Measurements from ENCODE around the gene RNF126.
"Not testable (repeated sequence)": the region's sequence is repeated elsewhere in the genome, so short reads cannot be mapped to it uniquely, and the experiment has no call there.

RNF126 gene

GRCh38 chr19:610071-610800 lies 52.8 kb downstream of the RNF126 start:
- TF ChIP-seq PKNOX1 (IDR thresholded peaks at IDR 0.05), result no peak
- TF ChIP-seq NFRKB (IDR thresholded peaks at IDR 0.05), result no peak
- no peak for TF ChIP-seq LEF1 (IDR thresholded peaks at IDR 0.05; ENCODE audit: borderline replicate concordance)
- no peak for TF ChIP-seq ZNF384 (IDR thresholded peaks at IDR 0.05)
- TF ChIP-seq BHLHE40 (IDR thresholded peaks at IDR 0.05; ENCODE audit: borderline replicate concordance), result no peak
- TF ChIP-seq FOXM1 (IDR thresholded peaks at IDR 0.05; ENCODE audit: borderline replicate concordance), result no peak
- TF ChIP-seq TARDBP (IDR thresholded peaks at IDR 0.05), result no peak
- no peak for TF ChIP-seq SP1 (IDR thresholded peaks at IDR 0.05)
- TF ChIP-seq L3MBTL2 (conservative IDR thresholded peaks at IDR 0.05), result no peak
- no peak for TF ChIP-seq HDGF (IDR thresholded peaks at IDR 0.05; ENCODE audit: borderline replicate concordance)
- TF ChIP-seq SUZ12 (IDR thresholded peaks at IDR 0.05), result no peak
- no peak for TF ChIP-seq FOXA1 (IDR thresholded peaks at IDR 0.05)
- no peak for TF ChIP-seq FOXK2 (IDR thresholded peaks at IDR 0.05)
- no peak for TF ChIP-seq CTBP1 (IDR thresholded peaks at IDR 0.05; ENCODE audit: borderline replicate concordance)
- no peak for TF ChIP-seq ELF4 (IDR thresholded peaks at IDR 0.05)
- no peak for TF ChIP-seq ARNT (IDR thresholded peaks at IDR 0.05)
- POLR2A ChIA-PET, result no interaction called here
- CTCF ChIA-PET, result no interaction called here
- no peak for DNase-seq (ENCODE audit: extremely low spot score)

GRCh38 chr19:609004-609346 lies 54.0 kb downstream of the RNF126 start:
- ChIA-PET CTCF (no interaction called here), POLR2A (no interaction called here)
- DNase-seq (ENCODE audit: extremely low spot score), result no peak
- TF ChIP-seq NFRKB (IDR thresholded peaks at IDR 0.05) (no peak), FOXK2 (IDR thresholded peaks at IDR 0.05) (no peak), FOXA1 (IDR thresholded peaks at IDR 0.05) (no peak), BHLHE40 (IDR thresholded peaks at IDR 0.05; ENCODE audit: borderline replicate concordance) (no peak), FOXM1 (IDR thresholded peaks at IDR 0.05; ENCODE audit: borderline replicate concordance) (no peak), SP1 (IDR thresholded peaks at IDR 0.05) (no peak), LEF1 (IDR thresholded peaks at IDR 0.05; ENCODE audit: borderline replicate concordance) (no peak), ELF4 (IDR thresholded peaks at IDR 0.05) (no peak), PKNOX1 (IDR thresholded peaks at IDR 0.05) (no peak), CTBP1 (IDR thresholded peaks at IDR 0.05; ENCODE audit: borderline replicate concordance) (no peak), TARDBP (IDR thresholded peaks at IDR 0.05) (no peak), L3MBTL2 (conservative IDR thresholded peaks at IDR 0.05) (no peak), HDGF (IDR thresholded peaks at IDR 0.05; ENCODE audit: borderline replicate concordance) (no peak), ARNT (IDR thresholded peaks at IDR 0.05) (no peak), SUZ12 (IDR thresholded peaks at IDR 0.05) (no peak), ZNF384 (IDR thresholded peaks at IDR 0.05) (no peak)

- ChIA-PET POLR2A (no interaction called here), CTCF (no interaction called here)
- TF ChIP-seq BHLHE40 (IDR thresholded peaks at IDR 0.05; ENCODE audit: borderline replicate concordance), result no peak
- no peak for TF ChIP-seq ZNF384 (IDR thresholded peaks at IDR 0.05)
- no peak for TF ChIP-seq FOXM1 (IDR thresholded peaks at IDR 0.05; ENCODE audit: borderline replicate concordance)
- TF ChIP-seq LEF1 (IDR thresholded peaks at IDR 0.05; ENCODE audit: borderline replicate concordance), result no peak
- TF ChIP-seq FOXK2 (IDR thresholded peaks at IDR 0.05), result no peak
- no peak for TF ChIP-seq NFRKB (IDR thresholded peaks at IDR 0.05)
- no peak for TF ChIP-seq TARDBP (IDR thresholded peaks at IDR 0.05)
- TF ChIP-seq CTBP1 (IDR thresholded peaks at IDR 0.05; ENCODE audit: borderline replicate concordance), result no peak
- TF ChIP-seq ELF4 (IDR thresholded peaks at IDR 0.05), result no peak
- no peak for TF ChIP-seq SUZ12 (IDR thresholded peaks at IDR 0.05)
- no peak for DNase-seq (ENCODE audit: extremely low spot score)
These were observed 54.6 kb downstream of the RNF126 start for GRCh38 chr19:608155-609003.

- CTCF ChIA-PET, result no interaction called here
- no peak for DNase-seq (ENCODE audit: extremely low spot score)
- no peak for TF ChIP-seq SUZ12 (IDR thresholded peaks at IDR 0.05)
- no peak for TF ChIP-seq FOXA1 (IDR thresholded peaks at IDR 0.05)
- no peak for TF ChIP-seq TARDBP (IDR thresholded peaks at IDR 0.05)
- TF ChIP-seq NFRKB (IDR thresholded peaks at IDR 0.05), result no peak
- TF ChIP-seq FOXM1 (IDR thresholded peaks at IDR 0.05; ENCODE audit: borderline replicate concordance), result no peak
- no peak for TF ChIP-seq ZNF384 (IDR thresholded peaks at IDR 0.05)
- no peak for TF ChIP-seq LEF1 (IDR thresholded peaks at IDR 0.05; ENCODE audit: borderline replicate concordance)
- TF ChIP-seq HDGF (IDR thresholded peaks at IDR 0.05; ENCODE audit: borderline replicate concordance), result no peak
- TF ChIP-seq ELF4 (IDR thresholded peaks at IDR 0.05), result no peak
- TF ChIP-seq BHLHE40 (IDR thresholded peaks at IDR 0.05; ENCODE audit: borderline replicate concordance), result no peak
- TF ChIP-seq CTBP1 (IDR thresholded peaks at IDR 0.05; ENCODE audit: borderline replicate concordance), result no peak
- no peak for TF ChIP-seq FOXK2 (IDR thresholded peaks at IDR 0.05)
- no peak for TF ChIP-seq ARNT (IDR thresholded peaks at IDR 0.05)
- no peak for TF ChIP-seq SP1 (IDR thresholded peaks at IDR 0.05)
- TF ChIP-seq L3MBTL2 (conservative IDR thresholded peaks at IDR 0.05), result no peak
- TF ChIP-seq PKNOX1 (IDR thresholded peaks at IDR 0.05), result no peak
- POLR2A ChIA-PET, result no interaction called here
These were observed 55.5 kb downstream of the RNF126 start for GRCh38 chr19:607301-608154.

GRCh38 chr19:605061-605971 lies 57.7 kb downstream of the RNF126 start:
- POLR2A ChIA-PET; CTCF ChIA-PET; DNase-seq (ENCODE audit: extremely low spot score): not testable (repeated sequence)
